ENCODE data around the gene DRAM1. TPM values are rescaled to one million over a fixed set of nuclear protein-coding genes. Genes with fewer than 3 reads are reported as not detected.

DRAM1 gene
- total RNA-seq, 1 donor from 2014 or later = 20.4 TPM

GRCh38 chr12:101885912-101886561, 8.7 kb downstream of the DRAM1 start:
- DNase-seq (ENCODE audit: low read depth) (no peak), FAIRE-seq (no peak)
- no peak for TF ChIP-seq EZH2 (IDR thresholded peaks at IDR 0.05; ENCODE audit: insufficient read depth, low read length)
- no peak for TF ChIP-seq CTCF (IDR thresholded peaks at IDR 0.05; ENCODE audit: insufficient read depth, low read depth, low read length)
- Mint-ChIP-seq H3K4me3 (ENCODE audit: unreplicated experiment) (no peak overlapping the region), H3K36me3 (ENCODE audit: low read depth, unreplicated experiment) (no peaks in the 10 kb centered on the region), H3K4me1 (ENCODE audit: low read depth, unreplicated experiment) (no peaks in the 10 kb centered on the region), H3K27me3 (ENCODE audit: low read depth, unreplicated experiment) (no peaks in the 10 kb centered on the region), H3K27ac (ENCODE audit: unreplicated experiment) (no peak overlapping the region), H3K9me3 (ENCODE audit: unreplicated experiment) (no peaks in the 10 kb centered on the region)
- Histone ChIP-seq H3K27ac (ENCODE audit: low read depth, low read length) (no peak overlapping the region), H3K4me3 (ENCODE audit: insufficient read depth, low read depth, low read length) (no peak overlapping the region), H4K20me1 (ENCODE audit: insufficient read depth, low read length) (no peaks in the 10 kb centered on the region), H3K27me3 (ENCODE audit: insufficient read depth, low read length) (no peaks in the 10 kb centered on the region), H3K79me2 (ENCODE audit: insufficient read depth, low read length) (peaks cover 18% of the 10 kb centered on the region), H2AFZ (ENCODE audit: low read depth, low read length) (no peak overlapping the region), H3K9me3 (ENCODE audit: insufficient read depth, low read depth, low read length) (no peaks in the 10 kb centered on the region), H3K4me2 (ENCODE audit: low read length) (no peak overlapping the region), H3K9ac (ENCODE audit: low read length) (no peak overlapping the region), H3K36me3 (ENCODE audit: insufficient read depth, low read length) (no peaks in the 10 kb centered on the region), H3K4me1 (ENCODE audit: insufficient read depth, low read length) (peaks cover 4% of the 10 kb centered on the region)

GRCh38 chr12:101889211-101889752, 11.9 kb downstream of the DRAM1 start:
- no peak overlapping the region for H3K4me2 ChIP-seq (ENCODE audit: low read length)
- no peaks in the 10 kb centered on the region for H4K20me1 ChIP-seq (ENCODE audit: insufficient read depth, low read length)
- H3K9me3 Mint-ChIP-seq (ENCODE audit: unreplicated experiment) = no peaks in the 10 kb centered on the region
- H3K4me3 ChIP-seq (ENCODE audit: insufficient read depth, low read depth, low read length) = no peak overlapping the region
- H3K4me1 Mint-ChIP-seq (ENCODE audit: low read depth, unreplicated experiment) = no peaks in the 10 kb centered on the region
- H3K4me1 ChIP-seq (ENCODE audit: insufficient read depth, low read length) = peaks cover 11% of the 10 kb centered on the region
- DNase-seq (ENCODE audit: low read depth) = no peak
- H3K27ac ChIP-seq (ENCODE audit: low read depth, low read length) = no peak overlapping the region
- H3K36me3 ChIP-seq (ENCODE audit: insufficient read depth, low read length) = no peaks in the 10 kb centered on the region
- FAIRE-seq = no peak
- H3K36me3 Mint-ChIP-seq (ENCODE audit: low read depth, unreplicated experiment) = no peaks in the 10 kb centered on the region
- no peak overlapping the region for H3K9ac ChIP-seq (ENCODE audit: low read length)
- no peak overlapping the region for H3K27ac Mint-ChIP-seq (ENCODE audit: unreplicated experiment)
- H3K27me3 Mint-ChIP-seq (ENCODE audit: low read depth, unreplicated experiment) = no peaks in the 10 kb centered on the region
- no peak overlapping the region for H3K4me3 Mint-ChIP-seq (ENCODE audit: unreplicated experiment)
- H3K79me2 ChIP-seq (ENCODE audit: insufficient read depth, low read length) = peaks cover 14% of the 10 kb centered on the region
- no peak for TF ChIP-seq CTCF (IDR thresholded peaks at IDR 0.05; ENCODE audit: insufficient read depth, low read depth, low read length)
- TF ChIP-seq EZH2 (IDR thresholded peaks at IDR 0.05; ENCODE audit: insufficient read depth, low read length) = no peak
- no peak overlapping the region for H2AFZ ChIP-seq (ENCODE audit: low read depth, low read length)
- H3K9me3 ChIP-seq (ENCODE audit: insufficient read depth, low read depth, low read length) = no peaks in the 10 kb centered on the region
- no peaks in the 10 kb centered on the region for H3K27me3 ChIP-seq (ENCODE audit: insufficient read depth, low read length)

GRCh38 chr12:101891462-101891971, 14.1 kb downstream of the DRAM1 start:
- Mint-ChIP-seq H3K36me3 (ENCODE audit: low read depth, unreplicated experiment) (no peaks in the 10 kb centered on the region), H3K4me3 (ENCODE audit: unreplicated experiment) (no peak overlapping the region), H3K27ac (ENCODE audit: unreplicated experiment) (no peak overlapping the region), H3K27me3 (ENCODE audit: low read depth, unreplicated experiment) (no peaks in the 10 kb centered on the region), H3K9me3 (ENCODE audit: unreplicated experiment) (no peaks in the 10 kb centered on the region), H3K4me1 (ENCODE audit: low read depth, unreplicated experiment) (peaks cover 7% of the 10 kb centered on the region)
- H3K79me2 ChIP-seq (ENCODE audit: insufficient read depth, low read length) = peaks cover 11% of the 10 kb centered on the region
- H3K4me3 ChIP-seq (ENCODE audit: insufficient read depth, low read depth, low read length) = no peak overlapping the region
- DNase-seq (ENCODE audit: low read depth) (peak; percentile 90), FAIRE-seq (peak; percentile 70)
- H3K9ac ChIP-seq (ENCODE audit: low read length) = peak overlapping the region; percentile 23
- peak overlapping the region; percentile 54 for H3K27ac ChIP-seq (ENCODE audit: low read depth, low read length)
- peak overlapping the region; percentile 45 for H2AFZ ChIP-seq (ENCODE audit: low read depth, low read length)
- no peaks in the 10 kb centered on the region for H4K20me1 ChIP-seq (ENCODE audit: insufficient read depth, low read length)
- peaks cover 17% of the 10 kb centered on the region for H3K4me1 ChIP-seq (ENCODE audit: insufficient read depth, low read length)
- peak overlapping the region; percentile 77 for H3K4me2 ChIP-seq (ENCODE audit: low read length)
- no peaks in the 10 kb centered on the region for H3K36me3 ChIP-seq (ENCODE audit: insufficient read depth, low read length)
- no peaks in the 10 kb centered on the region for H3K27me3 ChIP-seq (ENCODE audit: insufficient read depth, low read length)
- H3K9me3 ChIP-seq (ENCODE audit: insufficient read depth, low read depth, low read length) = no peaks in the 10 kb centered on the region
- no peak for TF ChIP-seq EZH2 (IDR thresholded peaks at IDR 0.05; ENCODE audit: insufficient read depth, low read length)
- TF ChIP-seq CTCF (IDR thresholded peaks at IDR 0.05; ENCODE audit: insufficient read depth, low read depth, low read length) = no peak
